HG03196 (cell line): ENCODE measurements around the gene UGT1A10.
"Not testable (repeated sequence)": the region's sequence is repeated elsewhere in the genome, so short reads cannot be mapped to it uniquely, and the experiment has no call there.

Source experiments
- ATAC-seq: cut with Tn5 transposase; IDR thresholded peaks from one replicate; pipeline ENCODE4 v1.9.1; 2021; ENCODE audit not compliant: unreplicated experiment

UGT1A10 gene

DNA sequence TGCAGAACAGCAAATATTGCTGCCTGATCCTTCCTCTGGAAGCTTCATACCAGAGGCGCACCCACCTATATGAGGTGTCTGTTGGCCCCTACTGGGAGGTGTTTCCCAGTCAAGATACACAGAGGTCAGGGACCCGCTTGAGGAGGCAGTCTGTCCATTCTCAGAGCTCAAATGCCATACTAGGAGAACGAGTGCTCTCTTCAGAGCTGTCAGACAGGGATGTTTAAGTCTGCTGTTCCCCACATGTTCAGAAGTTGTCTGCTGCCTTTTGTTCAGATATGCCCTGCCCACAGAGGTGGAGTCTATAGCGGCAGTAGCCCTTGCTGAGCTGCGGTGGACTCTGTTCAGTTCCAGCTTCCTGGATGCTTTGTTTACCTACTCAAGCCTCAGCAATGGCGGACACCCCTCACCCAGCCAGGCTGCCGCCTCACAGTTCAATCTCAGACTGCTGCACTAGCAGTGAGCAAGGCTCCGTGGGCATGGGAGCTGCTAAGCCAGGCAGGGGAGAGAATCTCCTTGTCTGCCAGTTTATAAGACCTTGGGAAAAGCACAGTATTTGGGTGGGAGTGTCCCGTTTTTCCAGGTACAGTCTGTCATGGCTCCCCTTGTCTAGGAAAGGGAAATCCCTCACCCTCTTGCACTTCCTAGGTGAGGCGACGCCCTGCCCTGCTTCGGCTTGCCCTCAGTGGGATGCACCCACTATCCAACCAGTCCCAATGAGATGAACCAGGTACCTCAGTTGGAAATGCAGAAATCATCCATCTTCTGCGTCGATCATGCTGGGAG lies 100.8 kb downstream of the UGT1A10 start:
- ATAC-seq: not testable (repeated sequence)

GRCh38 chr2:233740870-233741269 lies 104.6 kb downstream of the UGT1A10 start:
- ATAC-seq: no peak

DNA sequence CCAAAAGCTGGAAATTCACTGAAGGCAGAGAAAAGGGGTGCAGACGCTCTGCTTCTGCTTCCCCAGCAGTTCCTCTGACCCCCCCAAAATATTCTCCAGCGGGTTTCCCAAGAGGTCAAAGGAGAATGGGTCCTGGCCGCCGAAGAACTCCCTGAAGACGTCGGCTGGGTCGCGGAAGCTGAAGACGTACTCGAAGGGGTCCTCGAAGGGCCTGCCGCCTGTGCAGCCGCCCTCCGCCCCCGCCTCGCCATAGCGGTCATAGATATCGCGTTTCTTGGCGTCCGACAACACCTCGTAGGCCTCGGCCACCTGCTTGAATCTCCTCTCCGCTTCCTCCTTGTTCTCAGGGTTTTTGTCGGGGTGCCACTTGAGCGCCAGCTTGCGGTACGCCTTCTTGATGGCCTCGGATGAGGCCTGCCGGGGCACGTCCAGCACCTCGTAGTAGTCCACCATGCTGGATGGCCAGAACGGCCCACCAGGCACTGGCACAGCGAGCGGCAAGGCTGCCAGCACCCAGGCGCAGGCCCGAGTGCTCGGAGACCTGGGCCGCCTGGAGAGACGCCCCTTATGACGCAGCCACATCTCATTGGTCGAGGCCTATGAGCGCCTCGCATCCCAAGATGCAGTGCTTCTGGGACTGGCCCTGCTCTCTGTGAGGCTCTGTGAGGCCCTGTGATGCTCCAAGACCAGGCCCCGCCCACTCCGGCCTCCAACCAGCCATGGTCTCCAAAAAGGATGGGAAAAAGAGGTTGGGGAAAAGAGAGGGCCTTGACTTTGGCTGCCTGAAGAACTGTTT lies 107.4 kb downstream of the UGT1A10 start:
- no peak for ATAC-seq

DNA sequence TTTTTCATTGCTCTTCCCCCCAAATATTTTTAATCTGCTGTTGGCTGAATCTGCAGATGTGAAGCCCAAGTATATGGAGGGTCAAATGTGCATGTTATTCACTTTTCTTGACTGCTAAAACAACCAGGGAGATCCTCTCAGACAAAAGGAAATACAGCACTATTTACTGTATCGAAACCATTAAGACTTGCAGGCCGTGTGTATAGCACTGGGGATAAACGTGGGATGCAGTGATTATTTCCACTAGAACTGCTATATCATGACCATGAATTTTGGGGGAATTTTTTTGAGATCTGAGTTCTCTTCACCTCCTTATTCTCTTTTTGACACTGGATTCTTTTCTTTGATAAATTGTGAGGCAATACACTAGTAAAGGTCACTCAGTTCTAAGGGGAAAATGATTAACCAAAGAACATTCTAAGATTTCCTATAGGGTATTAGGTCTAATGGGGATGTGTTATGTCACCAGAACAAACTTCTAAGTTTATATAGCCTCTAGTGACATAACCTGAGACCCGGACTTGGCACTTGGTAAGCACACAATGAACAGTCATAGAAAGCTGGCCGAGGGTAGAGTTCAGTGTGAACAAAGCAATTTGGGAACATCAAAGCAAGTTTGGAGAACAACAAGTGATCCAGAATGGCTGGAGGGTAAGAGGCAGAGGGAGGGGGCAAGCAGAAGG lies 109.0 kb downstream of the UGT1A10 start:
- no peak for ATAC-seq

DNA sequence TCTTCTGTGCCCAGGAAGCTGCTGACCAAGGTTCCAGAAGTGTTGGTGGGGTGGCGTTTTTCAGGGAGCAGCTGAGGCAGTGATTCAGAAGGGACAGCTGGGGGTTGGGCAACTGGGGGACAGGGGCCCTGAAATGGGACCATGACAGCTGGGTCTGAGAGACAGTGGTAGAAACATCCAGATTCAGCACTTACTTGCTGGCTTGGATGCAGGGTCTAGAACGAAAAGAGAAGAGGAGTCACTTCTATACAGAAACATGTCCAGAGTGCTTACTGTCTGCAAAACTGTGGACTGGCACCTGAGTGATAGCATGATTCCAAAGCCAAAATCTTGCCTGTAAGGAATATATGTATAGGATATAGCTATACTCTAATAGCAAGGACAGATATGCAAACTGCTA lies 109.6 kb downstream of the UGT1A10 start:
- ATAC-seq: not testable (repeated sequence)

DNA sequence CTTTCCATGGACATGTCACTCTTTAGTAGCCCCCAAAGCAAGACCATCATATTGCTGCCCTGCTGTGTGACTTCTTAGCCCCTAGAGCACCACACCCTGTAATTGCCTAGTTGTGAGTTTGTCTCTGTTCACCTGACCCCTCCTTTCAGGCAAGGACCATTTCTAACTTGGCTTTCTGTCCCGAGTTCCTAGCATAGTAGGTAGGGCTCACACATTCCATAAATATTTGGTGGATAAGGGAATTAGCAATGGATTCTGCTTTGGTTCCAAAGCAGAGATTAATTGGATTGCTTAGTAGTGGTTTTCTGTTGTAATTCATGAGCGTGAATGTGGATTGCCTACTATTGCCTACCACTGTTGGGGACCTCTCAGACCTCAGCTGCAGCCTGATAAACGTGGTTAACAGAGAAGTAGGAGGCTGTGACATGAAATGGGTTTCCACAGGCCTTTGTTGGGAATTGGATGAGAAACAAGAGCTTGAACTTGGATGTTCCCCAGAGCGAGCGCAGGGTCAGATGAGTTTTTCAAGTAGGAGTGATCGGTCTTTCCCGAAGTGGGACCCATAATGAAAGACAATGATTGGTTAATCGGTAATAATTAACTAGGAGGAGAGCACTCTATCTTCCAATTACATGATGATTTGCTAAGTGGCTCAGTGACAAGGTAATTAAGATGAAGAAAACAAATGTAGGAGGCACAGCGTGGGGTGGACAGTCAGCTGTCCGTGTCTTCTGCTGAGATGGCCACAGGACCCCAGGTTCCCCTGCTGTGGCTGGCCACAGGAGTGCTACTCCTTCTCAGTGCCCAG lies 110.4 kb downstream of the UGT1A10 start:
- no peak for ATAC-seq

DNA sequence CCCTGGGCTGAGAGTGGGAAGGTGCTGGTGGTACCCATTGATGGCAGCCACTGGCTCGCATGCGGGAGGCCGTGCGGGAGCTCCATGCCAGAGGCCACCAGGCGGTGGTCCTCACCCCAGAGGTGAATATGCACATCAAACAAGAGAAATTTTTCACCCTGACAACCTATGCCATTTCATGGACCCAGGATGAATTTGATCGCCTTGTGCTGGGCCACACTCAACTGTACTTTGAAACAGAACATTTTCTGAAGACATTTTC lies 111.0 kb downstream of the UGT1A10 start:
- ATAC-seq: no peak

DNA sequence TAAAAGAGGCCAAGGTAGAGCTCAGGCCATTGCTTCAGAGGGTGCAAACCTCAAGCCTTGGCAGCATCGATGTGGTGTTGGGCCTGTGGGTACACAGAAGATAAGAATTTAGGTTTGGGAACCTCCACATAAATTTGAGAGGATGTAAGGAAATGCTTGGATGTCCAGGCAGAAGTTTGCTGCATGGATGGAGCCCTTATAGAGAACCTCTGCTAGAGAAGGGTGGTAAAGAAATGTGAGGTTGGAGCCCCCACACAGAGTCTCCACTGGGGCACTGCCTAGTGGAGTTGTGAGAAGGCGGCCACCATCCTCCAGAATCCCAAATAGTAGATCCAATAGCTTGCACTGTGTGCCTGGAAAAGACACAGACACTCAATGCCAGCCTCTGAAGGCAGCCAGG lies 114.4 kb downstream of the UGT1A10 start:
- not testable (repeated sequence) for ATAC-seq

DNA sequence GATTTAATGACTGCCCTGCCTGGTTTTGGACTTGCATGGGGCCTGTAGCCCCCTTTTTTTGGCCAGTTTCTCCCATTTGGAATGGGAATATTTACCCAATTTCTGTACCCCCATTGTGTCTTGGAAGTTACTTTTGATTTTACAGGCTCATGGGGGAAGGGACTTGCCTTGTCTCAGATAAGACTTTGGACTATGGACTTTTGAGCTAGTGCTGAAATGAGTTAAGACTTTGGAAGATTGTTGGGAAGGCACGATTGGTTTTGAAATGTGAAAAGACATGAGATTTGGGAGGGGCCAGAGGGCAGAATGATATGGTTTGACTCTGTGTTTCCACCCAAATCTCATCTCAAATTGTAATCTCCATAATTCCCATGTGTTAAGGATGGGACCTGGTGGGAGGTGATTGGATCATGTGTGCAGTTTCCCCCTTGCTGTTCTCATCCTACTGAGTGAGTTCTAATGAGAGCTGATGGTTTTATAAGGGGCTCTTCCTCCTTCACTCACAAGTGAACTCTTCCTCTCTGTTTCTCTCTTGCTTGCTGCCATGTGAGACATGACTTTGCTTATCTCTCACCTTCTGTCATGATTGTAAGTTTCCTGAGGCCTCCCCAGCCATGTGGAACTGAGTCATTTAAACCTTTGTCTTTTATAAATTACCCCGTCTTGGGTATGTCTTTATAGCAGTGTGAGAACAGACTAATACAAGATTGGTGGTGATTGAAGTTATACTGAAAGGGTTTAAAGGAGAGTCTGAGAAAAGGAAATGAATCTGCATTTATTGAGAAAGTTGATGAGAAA lies 115.2 kb downstream of the UGT1A10 start:
- not testable (repeated sequence) for ATAC-seq

- ATAC-seq: no peak
Measured at GRCh38 chr2:233754872-233755611, 118.8 kb downstream of the UGT1A10 start.

- ATAC-seq: no peak
Measured at GRCh38 chr2:233756429-233757081, 120.3 kb downstream of the UGT1A10 start.

GRCh38 chr2:233758141-233758540 lies 121.9 kb downstream of the UGT1A10 start:
- no peak for ATAC-seq

GRCh38 chr2:233758849-233759248 lies 122.6 kb downstream of the UGT1A10 start:
- no peak for ATAC-seq

DNA sequence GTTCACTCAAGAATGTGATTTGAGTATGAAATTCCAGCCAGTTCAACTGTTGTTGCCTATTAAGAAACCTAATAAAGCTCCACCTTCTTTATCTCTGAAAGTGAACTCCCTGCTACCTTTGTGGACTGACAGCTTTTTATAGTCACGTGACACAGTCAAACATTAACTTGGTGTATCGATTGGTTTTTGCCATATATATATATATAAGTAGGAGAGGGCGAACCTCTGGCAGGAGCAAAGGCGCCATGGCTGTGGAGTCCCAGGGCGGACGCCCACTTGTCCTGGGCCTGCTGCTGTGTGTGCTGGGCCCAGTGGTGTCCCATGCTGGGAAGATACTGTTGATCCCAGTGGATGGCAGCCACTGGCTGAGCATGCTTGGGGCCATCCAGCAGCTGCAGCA lies 123.8 kb downstream of the UGT1A10 start, which contains the start of gene UGT1A1:
Gene UGT1A1, plus strand, starts transcription at position 228 of the 400 bp plus-strand sequence. Its CDS starts 18 bp downstream, at position 246.
- ATAC-seq: no peak

GRCh38 chr2:233761040-233761769 lies 125.0 kb downstream of the UGT1A10 start:
- ATAC-seq: no peak

GRCh38 chr2:233764264-233764663 lies 128.0 kb downstream of the UGT1A10 start:
- no peak for ATAC-seq

DNA sequence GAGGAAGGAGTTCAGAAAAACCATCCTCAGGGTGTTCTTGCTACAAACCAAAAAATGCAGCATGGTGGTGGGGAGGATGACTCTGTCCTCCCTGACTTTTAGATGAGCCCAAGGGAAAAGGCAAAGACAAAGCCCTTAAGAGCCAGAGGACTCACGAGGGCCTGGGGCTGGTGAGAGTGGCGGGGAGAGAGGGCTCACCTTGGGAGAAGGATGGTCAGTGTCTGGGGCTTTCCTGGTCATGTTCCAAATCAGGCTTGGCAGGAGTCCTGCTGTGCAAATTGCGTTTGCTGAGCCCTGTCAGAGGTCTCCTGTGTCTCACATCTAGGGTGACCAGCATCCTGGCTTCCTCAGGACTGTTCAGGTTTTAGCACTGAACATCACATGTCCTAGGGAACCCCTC lies 128.5 kb downstream of the UGT1A10 start:
- no peak for ATAC-seq

- no peak for ATAC-seq
Measured at GRCh38 chr2:233766416-233766815, 130.2 kb downstream of the UGT1A10 start.
